Heart right ventricle (tissue), 16 donors: Measurements from ENCODE around the gene CADPS2. TPM values are rescaled to one million over a fixed set of nuclear protein-coding genes. Genes with fewer than 3 reads are reported as not detected.

Experiments
- ATAC-seq, 8 donors: fragments of 200-7000 bp; cut with Tn5 transposase; one replicate each; pipeline ENCODE4 v1.9.1; 2020; ENCODE audit warnings: mild to moderate bottlenecking in 8 of 8, moderate library complexity in 8 of 8, moderate number of reproducible peaks in 1 of 8
- DNase-seq, 2 donors: peaks; one replicate each; pipeline ENCODE4 v3.0.0-alpha.2; 2020
- H3K27ac ChIP-seq, 10 donors: fragments of 200-600 bp; sonication (generic) in 2 of 10; one replicate each; pipeline versions ENCODE4 v1.5.0 to v1.8.0; 2020 to 2022; ENCODE audit warnings: mild to moderate bottlenecking in 3 of 10
- H3K27me3 ChIP-seq, 7 donors: fragments of 200-600 bp; one replicate each; pipeline ENCODE4 v1.8.0; 2021 to 2022; ENCODE audit warnings: mild to moderate bottlenecking in 2 of 7
- H3K36me3 ChIP-seq, 9 donors: fragments of 200-600 bp; sonication (generic) in 1 of 9; one replicate each; pipeline versions ENCODE4 v1.5.0 to v1.8.0; 2020 to 2022; ENCODE audit warnings: mild to moderate bottlenecking in 2 of 9
- H3K4me1 ChIP-seq, 9 donors: fragments of 200-600 bp; sonication (generic) in 1 of 9; one replicate each; pipeline versions ENCODE4 v1.5.0 to v1.8.0; 2020 to 2022; ENCODE audit warnings: mild to moderate bottlenecking in 4 of 9
- H3K4me3 ChIP-seq, 10 donors: fragments of 200-600 bp; sonication (generic) in 2 of 10; one replicate each; pipeline versions ENCODE4 v1.5.0 to v1.8.0; 2020 to 2022; ENCODE audit warnings: mild to moderate bottlenecking in 7 of 10, moderate library complexity in 2 of 10
- H3K9me3 ChIP-seq, 11 donors: fragments of 200-600 bp in 10 of 11; sonication (generic) in 2 of 11; one replicate each; pipeline versions ENCODE4 v1.5.0 to v1.8.0; 2013 to 2022; ENCODE audit warnings: mild to moderate bottlenecking in 2 of 11, control low read depth in 1 of 11, moderate library complexity in 1 of 11
- WGBS, 2 donors: extraction: QIAGEN DNeasy Blood & Tissue Kit; methylation state at CpG; one replicate each; pipeline ENCODE4 v1.1.7; 2013; ENCODE audit warnings: inconsistent platforms in 1 of 2; 5-methylcytosine and 5-hydroxymethylcytosine counted together
- intact Hi-C, 10 donors: fragments of 100-400 bp; cut with DNase I; formaldehyde crosslinking; loops; one replicate each; pipeline versions ENCODE4 v1.11.1 to v1.14.2; 2022
- polyA plus RNA-seq, 2 donors: library from polyadenylated mRNA; stranded (reverse); fragments of 200-250 nt; gene quantifications; one replicate each; pipeline ENCODE4 v1.2.3, GENCODE V29; 2013
- total RNA-seq, 10 donors: library from RNA; stranded (reverse); fragmentation: NEBNext Ultra II Directional in 3 of 10; extraction: Animal tissue kit (Norgen Biotek cat#: 25700) in 3 of 10; gene quantifications; one replicate each; pipeline versions ENCODE4 v1.2.1 to v1.2.4, GENCODE V29; 2021 to 2023
- TF ChIP-seq, protein P1 (sequence below), 9 donors: fragments of 200-600 bp; sonication (generic) in 2 of 9; IDR thresholded peaks; one replicate each; pipeline versions ENCODE4 v1.5.0 to v1.8.0; 2021 to 2022; ENCODE audit warnings: antibody characterized with exemption in 9 of 9, mild to moderate bottlenecking in 5 of 9, moderate library complexity in 1 of 9
- donor health status: Arrhythmogenic right ventricular cardiomyopathy.
- donor health status: ischemic (EF 13 %, LVEDD 7.1; RV severe dilation, severe dysfunction).
- donor health status: healthy with polysubstance abuse.
- donor health status: DM: no; HTN: yes; CAD: no.
- donor health status: DM: no; HTN: no; CAD: no.
- donor health status: ischemic (EF 25% LVEDD 6.9; RV normal size, moderate dysfunction).
- donor health status: ischemic (EF 25% LVEDD 5.7; RV mildly dilated, moderate dysfunction).
- donor health status: healthy.
- donor health status: DM: yes; HTN: yes; CAD: no.
- donor health status: Ischemic cardiomyopathy.
- donor health status: ischemic (EF 35%, LVEDD 5.7; RV mildly dilated, moderate dysfunction).
- donor health status: nonischemic (EF 11% LVEDD 7.7; RV severe dilation, severe dysfunction).
- donor health status: DM: yes; HTN: yes; CAD: no.
- donor health status: PGD.
- donor health status: ischemic (EF 29% LVEDD 5.4; RV normal size, mild dysfunction).
- donor health status: nonischemic (EF 23%, LVEDD 6.1; RV moderate dilation, normal function).

CADPS2 gene
- total and polyA plus RNA-seq, 12 donors: 3.6 to 25.7 (median 6.6) TPM

DNA sequence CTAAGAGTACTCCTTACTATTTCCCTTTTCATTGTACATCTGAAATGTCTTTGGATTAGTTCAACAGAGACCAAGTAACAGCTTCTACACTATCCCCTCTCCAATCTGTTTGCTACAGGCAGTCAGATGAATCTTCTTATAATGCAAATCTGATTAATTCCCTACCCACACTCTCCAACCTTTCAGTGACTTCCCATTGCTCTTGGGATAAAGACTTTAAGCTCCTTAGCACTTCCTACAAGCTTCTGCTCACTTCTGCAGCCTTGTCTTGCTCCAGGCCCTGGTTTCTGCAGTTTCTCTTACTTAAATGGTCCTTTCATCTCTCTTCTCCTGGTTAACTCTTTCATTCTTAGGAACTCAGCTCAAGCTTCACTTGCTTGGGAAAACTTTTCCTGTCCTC lies 516.5 kb downstream of the CADPS2 start:
- Histone ChIP-seq H3K36me3 (no peaks in the 10 kb centered on the region), H3K27me3 (no peaks in the 10 kb centered on the region), H3K4me1 (no peaks in the 10 kb centered on the region), H3K27ac (no peak overlapping the region), H3K4me3 (no peak overlapping the region), H3K9me3 (no peaks in the 10 kb centered on the region)
- ATAC-seq (no peak), DNase-seq (no peak)
- intact Hi-C loops: loop anchor here in 1 of 10 donors (5.0 kb wide), 1 partner anchor 948 kb away; no protein-coding TSS in a partner anchor
- TF ChIP-seq, protein P1, sequence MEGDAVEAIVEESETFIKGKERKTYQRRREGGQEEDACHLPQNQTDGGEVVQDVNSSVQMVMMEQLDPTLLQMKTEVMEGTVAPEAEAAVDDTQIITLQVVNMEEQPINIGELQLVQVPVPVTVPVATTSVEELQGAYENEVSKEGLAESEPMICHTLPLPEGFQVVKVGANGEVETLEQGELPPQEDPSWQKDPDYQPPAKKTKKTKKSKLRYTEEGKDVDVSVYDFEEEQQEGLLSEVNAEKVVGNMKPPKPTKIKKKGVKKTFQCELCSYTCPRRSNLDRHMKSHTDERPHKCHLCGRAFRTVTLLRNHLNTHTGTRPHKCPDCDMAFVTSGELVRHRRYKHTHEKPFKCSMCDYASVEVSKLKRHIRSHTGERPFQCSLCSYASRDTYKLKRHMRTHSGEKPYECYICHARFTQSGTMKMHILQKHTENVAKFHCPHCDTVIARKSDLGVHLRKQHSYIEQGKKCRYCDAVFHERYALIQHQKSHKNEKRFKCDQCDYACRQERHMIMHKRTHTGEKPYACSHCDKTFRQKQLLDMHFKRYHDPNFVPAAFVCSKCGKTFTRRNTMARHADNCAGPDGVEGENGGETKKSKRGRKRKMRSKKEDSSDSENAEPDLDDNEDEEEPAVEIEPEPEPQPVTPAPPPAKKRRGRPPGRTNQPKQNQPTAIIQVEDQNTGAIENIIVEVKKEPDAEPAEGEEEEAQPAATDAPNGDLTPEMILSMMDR (IDR thresholded peaks at IDR 0.05): no peak

DNA sequence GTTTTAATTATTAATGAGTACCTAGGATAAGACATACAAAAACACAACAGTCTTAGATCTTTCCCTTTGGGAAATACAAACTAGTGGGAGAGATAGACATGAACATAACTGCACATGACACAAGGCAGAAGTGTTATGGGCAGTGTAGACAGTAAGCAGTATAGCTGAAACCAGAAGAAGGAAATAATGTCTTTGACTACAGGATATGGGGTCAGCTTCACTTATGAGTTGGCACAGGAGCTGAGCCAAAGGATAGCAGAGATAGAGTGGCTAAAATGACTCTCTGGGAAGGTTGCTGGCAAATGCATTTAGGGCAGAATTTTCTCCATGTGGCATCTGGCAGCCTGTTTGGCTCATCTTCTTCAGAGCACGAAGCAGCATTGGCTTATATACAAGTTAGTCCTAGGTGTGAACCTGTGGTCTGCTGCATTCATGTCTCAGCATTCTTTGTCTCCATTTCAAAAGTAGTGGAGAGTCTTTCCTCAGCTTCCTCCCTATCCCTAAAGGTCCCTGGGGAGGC lies 521.4 kb downstream of the CADPS2 start:
- ATAC-seq: no peak
- intact Hi-C loops: loop anchor here in 1 of 10 donors (5.0 kb wide), 1 partner anchor 952 kb away; no protein-coding TSS in a partner anchor

DNA sequence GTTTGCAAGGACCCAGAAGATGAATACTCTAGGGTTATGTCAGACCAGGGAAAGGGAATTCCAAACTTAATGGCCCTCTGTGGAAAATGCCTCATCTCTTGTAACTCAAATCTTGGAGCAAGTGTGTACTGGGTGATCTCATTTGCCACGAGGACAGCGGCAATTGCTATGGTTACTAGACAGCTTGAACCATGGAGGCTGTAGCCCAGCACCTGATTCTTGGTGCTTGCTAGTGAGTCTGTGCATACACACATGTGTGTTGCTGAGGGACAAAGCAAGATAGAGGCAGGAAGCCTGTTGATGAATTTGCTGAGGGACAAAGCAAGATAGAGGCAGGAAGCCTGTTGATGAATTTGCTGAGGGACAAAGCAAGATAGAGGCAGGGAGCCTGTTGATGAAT lies 523.1 kb downstream of the CADPS2 start:
- TF ChIP-seq, protein P1 (IDR thresholded peaks at IDR 0.05): no peak
- intact Hi-C loops: no loop called here

More for the DNA sequence above, 521.4 kb downstream of the CADPS2 start:
- H3K27ac ChIP-seq: no peak overlapping the region
- WGBS, 2 donors: 76% methylated on average over 1 of the region's 1 CpG
- no peaks in the 10 kb centered on the region for H3K27me3 ChIP-seq
- no peaks in the 10 kb centered on the region for H3K9me3 ChIP-seq
- no peaks in the 10 kb centered on the region for H3K4me1 ChIP-seq
- TF ChIP-seq, protein P1 (IDR thresholded peaks at IDR 0.05): no peak
- DNase-seq: no peak
- peaks cover 0 to 12% (median 0%) of the 10 kb centered on the region in 9 donors for H3K36me3 ChIP-seq
- H3K4me3 ChIP-seq: no peak overlapping the region

DNA sequence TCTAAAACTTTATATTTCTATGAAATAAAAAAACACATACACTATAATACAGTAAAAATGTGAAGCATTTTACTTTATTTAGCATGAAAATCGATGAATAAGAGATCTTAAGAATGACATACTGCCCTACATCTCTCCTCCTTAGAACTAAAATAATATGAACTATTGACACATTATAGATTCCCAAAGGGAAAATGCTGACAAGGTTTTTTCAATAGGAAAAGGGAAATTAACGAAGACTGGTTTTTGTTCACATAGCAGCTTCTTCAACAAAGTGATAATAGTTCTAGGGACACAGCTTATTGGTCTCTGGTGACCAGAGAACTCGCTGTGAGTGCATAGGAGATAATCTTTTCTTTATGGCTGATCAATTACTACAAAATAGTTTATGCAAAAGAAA lies 523.8 kb downstream of the CADPS2 start:
- TF ChIP-seq, protein P1 (IDR thresholded peaks at IDR 0.05): no peak
- H3K27ac ChIP-seq: no peak overlapping the region
- H3K36me3 ChIP-seq: peaks cover 0 to 31% (median 0%) of the 10 kb centered on the region in 9 donors
- no peaks in the 10 kb centered on the region for H3K27me3 ChIP-seq
- no peak overlapping the region for H3K4me3 ChIP-seq
- DNase-seq (no peak), ATAC-seq (no peak)
- WGBS, 2 donors: 87 to 91% methylated on average over 3 of the region's 3 CpGs
- H3K4me1 ChIP-seq: no peaks in the 10 kb centered on the region
- intact Hi-C loops: no loop called here
- H3K9me3 ChIP-seq: no peaks in the 10 kb centered on the region

More for the DNA sequence above, 523.1 kb downstream of the CADPS2 start:
- DNase-seq (no peak), ATAC-seq (no peak)
- no peaks in the 10 kb centered on the region for H3K4me1 ChIP-seq
- WGBS, 2 donors: 80 to 83% methylated on average over 2 of the region's 2 CpGs
- H3K9me3 ChIP-seq: no peaks in the 10 kb centered on the region
- H3K27ac ChIP-seq: no peak overlapping the region
- H3K4me3 ChIP-seq: no peak overlapping the region
- H3K27me3 ChIP-seq: no peaks in the 10 kb centered on the region
- peaks cover 0 to 27% (median 0%) of the 10 kb centered on the region in 9 donors for H3K36me3 ChIP-seq
